ENCODE data around the gene RIN2.

RIN2 gene

GRCh38 chr20:19758133-19758500 is at the start of gene RIN2:
Gene RIN2 (plus strand): TSS chr20:19758258. CDS start chr20:19889602, 131,344 bp downstream.
- Mint-ChIP-seq H3K36me3 (no peaks in the 10 kb centered on the region), H3K4me3 (peak within 1 kb of the TSS; percentile 83), H3K9me3 (no peaks in the 10 kb centered on the region), H3K4me1 (peaks cover 5% of the 10 kb centered on the region), H3K27ac (no peak within 1 kb of the TSS), H3K27me3 (peaks cover 25% of the 10 kb centered on the region)
- peak in 1 of 2 donors; percentile 11 for DNase-seq (ENCODE audit: low spot score in 2 of 2)
- peak; percentile 57 for ATAC-seq (ENCODE audit: low read depth)

- no peaks in the 10 kb centered on the region for H3K36me3 Mint-ChIP-seq
- H3K27ac Mint-ChIP-seq = no peak overlapping the region
- DNase-seq (ENCODE audit: low spot score in 2 of 2) (no peak), ATAC-seq (ENCODE audit: low read depth) (no peak)
- H3K27me3 Mint-ChIP-seq = no peaks in the 10 kb centered on the region
- H3K9me3 Mint-ChIP-seq = no peaks in the 10 kb centered on the region
- no peak overlapping the region for H3K4me3 Mint-ChIP-seq
- peaks cover 6% of the 10 kb centered on the region for H3K4me1 Mint-ChIP-seq
Observed at GRCh38 chr20:19709635-19710335, 48.3 kb upstream of the RIN2 start.

- H3K27me3 Mint-ChIP-seq = no peaks in the 10 kb centered on the region
- no peak overlapping the region for H3K4me3 Mint-ChIP-seq
- peaks cover 6% of the 10 kb centered on the region for H3K4me1 Mint-ChIP-seq
- ATAC-seq (ENCODE audit: low read depth) = no peak
- H3K27ac Mint-ChIP-seq = no peak overlapping the region
- no peak for DNase-seq (ENCODE audit: low spot score in 2 of 2)
- no peaks in the 10 kb centered on the region for H3K9me3 Mint-ChIP-seq
- peaks cover under 1% of the 10 kb centered on the region for H3K36me3 Mint-ChIP-seq
Observed at GRCh38 chr20:19710336-19711120, 47.5 kb upstream of the RIN2 start.

GRCh38 chr20:19711126-19711525 is 46.9 kb upstream of the RIN2 start:
- DNase-seq (ENCODE audit: low spot score in 2 of 2) = no peak
- Mint-ChIP-seq H3K27me3 (no peaks in the 10 kb centered on the region), H3K9me3 (no peaks in the 10 kb centered on the region)

GRCh38 chr20:19712721-19713260 is 45.3 kb upstream of the RIN2 start:
- DNase-seq (ENCODE audit: low spot score in 2 of 2) (no peak), ATAC-seq (ENCODE audit: low read depth) (no peak)
- Mint-ChIP-seq H3K4me3 (no peak overlapping the region), H3K4me1 (peaks cover 6% of the 10 kb centered on the region), H3K9me3 (no peaks in the 10 kb centered on the region), H3K36me3 (peaks cover 5% of the 10 kb centered on the region), H3K27me3 (no peaks in the 10 kb centered on the region), H3K27ac (no peak overlapping the region)

More at GRCh38 chr20:19711126-19711525, 46.9 kb upstream of the RIN2 start:
- H3K27ac Mint-ChIP-seq = no peak overlapping the region
- H3K4me3 Mint-ChIP-seq = no peak overlapping the region
- peaks cover 3% of the 10 kb centered on the region for H3K36me3 Mint-ChIP-seq
- peaks cover 6% of the 10 kb centered on the region for H3K4me1 Mint-ChIP-seq
- no peak for ATAC-seq (ENCODE audit: low read depth)

GRCh38 chr20:19713822-19714578 is 44.1 kb upstream of the RIN2 start:
- DNase-seq (ENCODE audit: low spot score in 2 of 2) (no peak), ATAC-seq (ENCODE audit: low read depth) (no peak)
- Mint-ChIP-seq H3K27ac (no peak overlapping the region), H3K9me3 (peaks cover 1% of the 10 kb centered on the region), H3K4me1 (peaks cover 3% of the 10 kb centered on the region), H3K36me3 (peaks cover 5% of the 10 kb centered on the region), H3K27me3 (peaks cover 2% of the 10 kb centered on the region), H3K4me3 (no peak overlapping the region)

GRCh38 chr20:19714579-19714840 is 43.5 kb upstream of the RIN2 start:
- Mint-ChIP-seq H3K4me1 (peaks cover 3% of the 10 kb centered on the region), H3K36me3 (peaks cover 5% of the 10 kb centered on the region)

GRCh38 chr20:19715986-19716385 is 42.1 kb upstream of the RIN2 start:
- Mint-ChIP-seq H3K27me3 (peaks cover 6% of the 10 kb centered on the region), H3K4me1 (peaks cover 2% of the 10 kb centered on the region), H3K4me3 (no peak overlapping the region), H3K27ac (no peak overlapping the region), H3K9me3 (peaks cover 1% of the 10 kb centered on the region), H3K36me3 (peaks cover 5% of the 10 kb centered on the region)
- no peak for DNase-seq (ENCODE audit: low spot score in 2 of 2)
- no peak for ATAC-seq (ENCODE audit: low read depth)

More at GRCh38 chr20:19714579-19714840, 43.5 kb upstream of the RIN2 start:
- Mint-ChIP-seq H3K27me3 (peaks cover 4% of the 10 kb centered on the region), H3K9me3 (peaks cover 1% of the 10 kb centered on the region), H3K27ac (no peak overlapping the region), H3K4me3 (no peak overlapping the region)
- ATAC-seq (ENCODE audit: low read depth) (no peak), DNase-seq (ENCODE audit: low spot score in 2 of 2) (no peak)

GRCh38 chr20:19718880-19719279 is 39.2 kb upstream of the RIN2 start:
- no peak overlapping the region for H3K4me3 Mint-ChIP-seq
- H3K4me1 Mint-ChIP-seq = no peaks in the 10 kb centered on the region
- ATAC-seq (ENCODE audit: low read depth) = no peak
- no peak overlapping the region for H3K27ac Mint-ChIP-seq
- H3K27me3 Mint-ChIP-seq = peaks cover 6% of the 10 kb centered on the region
- H3K36me3 Mint-ChIP-seq = peaks cover 5% of the 10 kb centered on the region
- H3K9me3 Mint-ChIP-seq = peaks cover 1% of the 10 kb centered on the region
- DNase-seq (ENCODE audit: low spot score in 2 of 2) = no peak

GRCh38 chr20:19720991-19721390 is 37.1 kb upstream of the RIN2 start:
- Mint-ChIP-seq H3K4me1 (no peaks in the 10 kb centered on the region), H3K9me3 (peaks cover 1% of the 10 kb centered on the region), H3K36me3 (peaks cover 2% of the 10 kb centered on the region), H3K27me3 (peaks cover 8% of the 10 kb centered on the region), H3K4me3 (no peak overlapping the region), H3K27ac (no peak overlapping the region)
- ATAC-seq (ENCODE audit: low read depth) (no peak), DNase-seq (ENCODE audit: low spot score in 2 of 2) (no peak)

GRCh38 chr20:19723051-19723450 is 35.0 kb upstream of the RIN2 start:
- Mint-ChIP-seq H3K27me3 (peaks cover 8% of the 10 kb centered on the region), H3K36me3 (no peaks in the 10 kb centered on the region), H3K4me3 (no peak overlapping the region), H3K9me3 (no peaks in the 10 kb centered on the region), H3K4me1 (peaks cover 7% of the 10 kb centered on the region), H3K27ac (no peak overlapping the region)
- DNase-seq (ENCODE audit: low spot score in 2 of 2) (no peak), ATAC-seq (ENCODE audit: low read depth) (no peak)

- H3K36me3 Mint-ChIP-seq = no peaks in the 10 kb centered on the region
- peaks cover 8% of the 10 kb centered on the region for H3K4me1 Mint-ChIP-seq
- peaks cover 6% of the 10 kb centered on the region for H3K27me3 Mint-ChIP-seq
- no peak overlapping the region for H3K27ac Mint-ChIP-seq
- no peaks in the 10 kb centered on the region for H3K9me3 Mint-ChIP-seq
- DNase-seq (ENCODE audit: low spot score in 2 of 2) (no peak), ATAC-seq (ENCODE audit: low read depth) (no peak)
- H3K4me3 Mint-ChIP-seq = no peak overlapping the region
Observed at GRCh38 chr20:19723813-19724430, 34.1 kb upstream of the RIN2 start.

GRCh38 chr20:19725373-19725772 is 32.7 kb upstream of the RIN2 start:
- Mint-ChIP-seq H3K9me3 (no peaks in the 10 kb centered on the region), H3K36me3 (no peaks in the 10 kb centered on the region), H3K27ac (no peak overlapping the region), H3K4me1 (peaks cover 8% of the 10 kb centered on the region), H3K4me3 (no peak overlapping the region), H3K27me3 (peaks cover 3% of the 10 kb centered on the region)
- no peak for ATAC-seq (ENCODE audit: low read depth)
- DNase-seq (ENCODE audit: low spot score in 2 of 2) = no peak

Measured in memory B cell (primary cell).